ENCODE data around the gene ATP2B3.

The ATP2B3 gene

DNA sequence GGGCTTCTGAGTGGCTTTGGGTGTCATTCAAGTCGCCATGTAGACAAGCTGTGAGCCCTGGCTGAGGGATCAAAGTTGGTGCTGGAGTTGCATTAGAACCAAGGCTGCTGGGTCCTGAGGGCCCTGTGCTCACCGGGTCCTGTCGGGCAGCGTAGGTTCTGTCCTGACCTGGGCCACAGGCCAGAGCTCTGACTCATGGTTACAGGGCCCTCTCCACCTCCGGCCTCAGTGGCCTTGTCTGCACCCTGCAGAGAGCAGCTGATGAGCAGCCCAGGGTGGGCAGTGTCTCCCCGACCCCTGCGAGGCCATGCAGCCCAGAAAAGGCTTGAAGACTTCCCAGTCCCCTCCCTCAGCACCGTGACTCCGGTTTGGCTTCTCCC, 22.5 kb downstream of the ATP2B3 start:
- Histone ChIP-seq H3K27ac (ENCODE audit: low read depth, low read length) (no peak overlapping the region), H3K9ac (ENCODE audit: low read length in 5 of 5) (no peak overlapping the region), H3K4me1 (ENCODE audit: control insufficient read depth in 5 of 5, insufficient read depth in 5 of 5, low read length in 5 of 5) (no peaks in the 10 kb centered on the region)

DNA sequence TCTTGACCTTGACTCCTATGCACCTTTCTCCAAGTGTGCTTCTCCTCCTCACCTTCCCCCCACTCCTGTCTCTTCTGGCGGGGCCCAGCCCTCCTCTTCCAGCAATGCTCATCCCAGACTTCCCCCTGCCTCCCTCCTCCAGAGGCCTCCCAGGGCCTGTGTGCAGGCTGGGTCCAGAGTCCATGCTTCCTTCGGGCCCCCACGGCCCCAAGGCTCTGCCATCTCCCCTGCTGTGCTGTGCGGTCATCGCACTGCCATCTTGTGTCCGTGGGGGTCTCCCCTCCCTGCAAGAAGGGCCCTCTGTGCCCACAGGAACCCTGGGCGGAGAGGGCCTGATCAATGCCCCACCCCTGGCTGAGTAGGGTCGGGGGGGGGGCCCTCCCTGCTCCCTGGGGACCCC, 27.3 kb downstream of the ATP2B3 start:
- Histone ChIP-seq H3K27me3 (ENCODE audit: control insufficient read depth in 5 of 5, insufficient read depth in 4 of 5, low read length in 5 of 5) (peaks cover 0 to 54% (median 44%) of the 10 kb centered on the region in 5 donors), H3K9me3 (ENCODE audit: control insufficient read depth in 5 of 5, low read length in 5 of 5) (no peaks in the 10 kb centered on the region), H3K4me1 (ENCODE audit: control insufficient read depth in 5 of 5, insufficient read depth in 5 of 5, low read length in 5 of 5) (no peaks in the 10 kb centered on the region), H3K4me3 (ENCODE audit: low read depth in 1 of 5, low read length in 5 of 5) (no peak overlapping the region), H3K36me3 (ENCODE audit: control insufficient read depth in 5 of 5, insufficient read depth in 5 of 5, low read length in 5 of 5) (no peaks in the 10 kb centered on the region), H3K27ac (ENCODE audit: low read depth, low read length) (no peak overlapping the region), H3K9ac (ENCODE audit: low read length in 5 of 5) (no peak overlapping the region)

More for the DNA sequence above, 22.5 kb downstream of the ATP2B3 start:
- Histone ChIP-seq H3K36me3 (ENCODE audit: control insufficient read depth in 5 of 5, insufficient read depth in 5 of 5, low read length in 5 of 5) (no peaks in the 10 kb centered on the region), H3K4me3 (ENCODE audit: low read depth in 1 of 5, low read length in 5 of 5) (no peak overlapping the region), H3K9me3 (ENCODE audit: control insufficient read depth in 5 of 5, low read length in 5 of 5) (no peaks in the 10 kb centered on the region), H3K27me3 (ENCODE audit: control insufficient read depth in 5 of 5, insufficient read depth in 4 of 5, low read length in 5 of 5) (peaks cover 0 to 56% (median 41%) of the 10 kb centered on the region in 5 donors)

DNA sequence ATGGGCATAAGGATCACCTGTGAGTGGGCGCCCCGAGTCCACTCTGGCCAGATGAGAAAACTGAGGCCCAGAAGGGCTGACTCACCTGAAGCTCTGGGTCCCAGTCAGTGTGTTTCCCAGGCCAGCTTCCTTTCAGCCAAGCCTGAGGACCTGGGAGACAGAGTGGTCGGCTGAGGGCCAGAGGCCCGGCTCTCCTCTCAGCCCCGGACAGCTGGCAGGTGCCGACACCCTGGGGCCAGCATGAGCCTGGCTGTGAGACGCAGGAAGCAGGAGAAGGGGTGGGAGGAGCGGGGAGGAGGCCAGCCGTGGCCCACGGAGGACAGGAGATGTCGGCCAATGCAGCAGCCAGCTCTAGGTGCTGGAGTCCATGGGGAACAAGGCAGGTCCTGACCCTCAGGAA, 28.9 kb downstream of the ATP2B3 start:
- H3K9ac ChIP-seq (ENCODE audit: low read length in 5 of 5), result no peak overlapping the region
- no peaks in the 10 kb centered on the region for H3K36me3 ChIP-seq (ENCODE audit: control insufficient read depth in 5 of 5, insufficient read depth in 5 of 5, low read length in 5 of 5)
- H3K4me1 ChIP-seq (ENCODE audit: control insufficient read depth in 5 of 5, insufficient read depth in 5 of 5, low read length in 5 of 5), result no peaks in the 10 kb centered on the region
- no peak overlapping the region for H3K27ac ChIP-seq (ENCODE audit: low read depth, low read length)
- H3K27me3 ChIP-seq (ENCODE audit: control insufficient read depth in 5 of 5, insufficient read depth in 4 of 5, low read length in 5 of 5), result peaks cover 0 to 39% (median 33%) of the 10 kb centered on the region in 5 donors
- H3K4me3 ChIP-seq (ENCODE audit: low read depth in 1 of 5, low read length in 5 of 5), result no peak overlapping the region
- peaks cover 0 to 3% (median 0%) of the 10 kb centered on the region in 5 donors for H3K9me3 ChIP-seq (ENCODE audit: control insufficient read depth in 5 of 5, low read length in 5 of 5)

DNA sequence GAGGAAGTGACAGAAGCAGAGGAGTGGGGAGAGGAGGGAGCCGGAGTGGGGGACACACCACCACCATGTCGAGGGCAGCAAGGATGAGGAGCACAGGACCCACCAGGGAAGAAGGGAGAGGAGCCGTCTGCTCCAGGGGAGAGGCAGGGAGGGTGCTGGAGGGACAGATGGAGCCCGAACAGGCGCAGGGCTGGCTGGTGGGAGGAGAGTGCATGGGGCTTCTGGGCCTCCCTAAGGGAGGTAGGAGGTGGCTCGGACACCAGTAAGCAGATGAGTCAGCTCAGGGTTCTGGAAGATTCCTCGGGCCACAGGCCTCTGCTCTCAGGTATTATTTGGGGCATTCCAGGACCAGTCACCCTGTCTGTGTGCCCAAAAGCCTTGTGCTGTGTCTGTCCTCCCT, 29.8 kb downstream of the ATP2B3 start:
- Histone ChIP-seq H3K36me3 (ENCODE audit: control insufficient read depth in 5 of 5, insufficient read depth in 5 of 5, low read length in 5 of 5) (no peaks in the 10 kb centered on the region), H3K9ac (ENCODE audit: low read length in 5 of 5) (no peak overlapping the region), H3K9me3 (ENCODE audit: control insufficient read depth in 5 of 5, low read length in 5 of 5) (peaks cover 0 to 3% (median 0%) of the 10 kb centered on the region in 5 donors), H3K27ac (ENCODE audit: low read depth, low read length) (no peak overlapping the region), H3K4me1 (ENCODE audit: control insufficient read depth in 5 of 5, insufficient read depth in 5 of 5, low read length in 5 of 5) (no peaks in the 10 kb centered on the region), H3K4me3 (ENCODE audit: low read depth in 1 of 5, low read length in 5 of 5) (no peak overlapping the region), H3K27me3 (ENCODE audit: control insufficient read depth in 5 of 5, insufficient read depth in 4 of 5, low read length in 5 of 5) (peaks cover 0 to 37% (median 35%) of the 10 kb centered on the region in 5 donors)

DNA sequence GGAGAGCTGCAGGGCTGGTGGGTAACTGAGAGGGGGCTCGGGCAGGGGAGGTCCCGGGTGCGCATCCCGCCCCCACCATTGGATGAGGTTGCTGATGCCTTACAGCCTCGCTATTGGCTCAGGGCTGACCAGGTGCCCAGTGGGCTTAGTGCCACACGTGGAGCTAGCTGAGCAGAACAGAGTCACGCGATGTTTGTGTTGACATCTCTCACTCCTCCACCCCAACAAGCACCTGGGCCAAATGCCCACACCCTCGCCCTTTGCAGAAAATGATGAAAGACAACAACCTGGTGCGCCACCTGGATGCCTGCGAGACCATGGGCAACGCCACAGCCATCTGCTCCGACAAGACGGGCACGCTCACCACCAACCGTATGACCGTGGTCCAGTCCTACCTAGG, 31.8 kb downstream of the ATP2B3 start:
- Histone ChIP-seq H3K4me3 (ENCODE audit: low read depth in 1 of 5, low read length in 5 of 5) (no peak overlapping the region), H3K27ac (ENCODE audit: low read depth, low read length) (no peak overlapping the region), H3K9ac (ENCODE audit: low read length in 5 of 5) (no peak overlapping the region), H3K9me3 (ENCODE audit: control insufficient read depth in 5 of 5, low read length in 5 of 5) (peaks cover 0 to 3% (median 0%) of the 10 kb centered on the region in 5 donors), H3K27me3 (ENCODE audit: control insufficient read depth in 5 of 5, insufficient read depth in 4 of 5, low read length in 5 of 5) (peaks cover 0 to 50% (median 45%) of the 10 kb centered on the region in 5 donors), H3K4me1 (ENCODE audit: control insufficient read depth in 5 of 5, insufficient read depth in 5 of 5, low read length in 5 of 5) (no peaks in the 10 kb centered on the region), H3K36me3 (ENCODE audit: control insufficient read depth in 5 of 5, insufficient read depth in 5 of 5, low read length in 5 of 5) (no peaks in the 10 kb centered on the region)

DNA sequence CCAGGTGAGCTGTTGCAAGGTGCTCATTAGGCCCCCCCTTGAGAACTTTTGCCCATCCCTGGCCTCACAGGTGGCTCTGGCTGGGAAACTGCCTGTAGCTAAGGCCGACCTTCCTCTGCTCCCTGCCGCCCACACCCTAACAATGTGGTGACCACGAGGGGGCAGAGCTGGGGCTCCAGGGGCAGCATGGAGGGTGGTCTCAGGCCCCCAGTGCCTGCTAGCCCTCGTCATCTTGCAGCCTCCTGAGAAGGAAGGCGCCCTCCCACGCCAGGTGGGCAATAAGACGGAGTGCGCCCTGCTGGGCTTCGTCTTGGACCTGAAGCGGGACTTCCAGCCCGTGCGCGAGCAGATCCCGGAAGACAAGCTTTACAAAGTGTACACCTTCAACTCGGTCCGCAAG, 32.4 kb downstream of the ATP2B3 start:
- Histone ChIP-seq H3K4me1 (ENCODE audit: control insufficient read depth in 5 of 5, insufficient read depth in 5 of 5, low read length in 5 of 5) (no peaks in the 10 kb centered on the region), H3K9ac (ENCODE audit: low read length in 5 of 5) (no peak overlapping the region), H3K36me3 (ENCODE audit: control insufficient read depth in 5 of 5, insufficient read depth in 5 of 5, low read length in 5 of 5) (no peaks in the 10 kb centered on the region), H3K27me3 (ENCODE audit: control insufficient read depth in 5 of 5, insufficient read depth in 4 of 5, low read length in 5 of 5) (peaks cover 0 to 51% (median 43%) of the 10 kb centered on the region in 5 donors), H3K4me3 (ENCODE audit: low read depth in 1 of 5, low read length in 5 of 5) (no peak overlapping the region), H3K27ac (ENCODE audit: low read depth, low read length) (no peak overlapping the region), H3K9me3 (ENCODE audit: control insufficient read depth in 5 of 5, low read length in 5 of 5) (peaks cover 0 to 3% (median 0%) of the 10 kb centered on the region in 5 donors)

DNA sequence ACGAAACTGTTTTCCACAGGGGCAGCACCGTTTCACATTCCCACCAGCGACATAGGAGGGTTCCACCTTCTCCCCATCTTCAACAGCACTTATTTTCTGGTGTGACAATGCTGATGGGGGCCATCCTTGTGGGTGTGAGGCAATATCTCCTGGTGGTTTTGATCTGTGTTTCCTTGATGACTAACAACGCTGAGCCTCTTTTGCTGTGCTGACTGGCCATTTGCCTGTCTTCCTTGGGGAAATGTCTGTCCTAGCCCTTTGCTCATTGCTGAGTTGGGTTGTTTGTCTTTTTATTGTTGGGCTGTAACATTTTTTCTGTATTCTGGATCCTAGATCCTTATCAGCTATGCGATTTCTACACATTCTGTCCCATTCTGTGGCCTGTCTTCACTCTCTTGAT, 33.7 kb downstream of the ATP2B3 start:
- no peak overlapping the region for H3K4me3 ChIP-seq (ENCODE audit: low read depth in 1 of 5, low read length in 5 of 5)
- H3K36me3 ChIP-seq (ENCODE audit: control insufficient read depth in 5 of 5, insufficient read depth in 5 of 5, low read length in 5 of 5), result no peaks in the 10 kb centered on the region
- H3K27ac ChIP-seq (ENCODE audit: low read depth, low read length), result no peak overlapping the region
- H3K9ac ChIP-seq (ENCODE audit: low read length in 5 of 5), result no peak overlapping the region
- H3K27me3 ChIP-seq (ENCODE audit: control insufficient read depth in 5 of 5, insufficient read depth in 4 of 5, low read length in 5 of 5), result peaks cover 3 to 55% (median 44%) of the 10 kb centered on the region in 5 donors
- no peaks in the 10 kb centered on the region for H3K4me1 ChIP-seq (ENCODE audit: control insufficient read depth in 5 of 5, insufficient read depth in 5 of 5, low read length in 5 of 5)
- H3K9me3 ChIP-seq (ENCODE audit: control insufficient read depth in 5 of 5, low read length in 5 of 5), result peaks cover 0 to 3% (median 0%) of the 10 kb centered on the region in 5 donors

DNA sequence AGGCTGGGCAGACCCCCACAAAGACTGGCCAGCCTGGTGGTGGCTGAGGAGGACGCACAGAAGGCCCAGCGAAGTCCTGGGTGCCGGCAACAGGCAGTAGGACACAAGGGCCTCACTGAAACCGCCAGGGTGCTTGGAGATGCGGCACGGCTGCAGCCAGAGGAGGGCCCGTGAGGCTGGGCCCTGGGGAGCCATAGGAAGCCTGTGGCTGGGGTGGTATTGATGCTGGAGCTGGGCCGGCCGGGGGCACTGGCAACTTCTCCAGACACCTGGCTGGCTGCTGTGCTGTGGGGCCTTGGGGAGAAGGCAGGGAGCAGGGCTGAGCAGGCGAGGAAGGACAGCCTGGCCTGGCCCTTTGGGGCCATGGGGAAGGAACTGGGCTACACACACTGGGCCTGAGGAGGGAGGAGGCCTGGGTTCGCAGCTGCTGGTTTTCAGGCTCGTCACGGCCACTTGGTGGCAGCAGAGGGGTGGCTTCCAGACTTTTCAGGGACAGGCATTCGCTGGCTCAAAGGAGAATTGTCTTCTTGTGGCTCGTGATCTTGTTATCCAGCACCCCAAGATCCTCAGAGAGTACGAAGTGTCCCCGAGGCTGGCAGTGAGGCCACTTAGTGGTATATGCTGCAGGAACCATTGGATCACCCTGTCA, 37.2 kb downstream of the ATP2B3 start:
- peaks cover 0 to 3% (median 0%) of the 10 kb centered on the region in 5 donors for H3K9me3 ChIP-seq (ENCODE audit: control insufficient read depth in 5 of 5, low read length in 5 of 5)
- H3K9ac ChIP-seq (ENCODE audit: low read length in 5 of 5), result no peak overlapping the region
- no peak overlapping the region for H3K4me3 ChIP-seq (ENCODE audit: low read depth in 1 of 5, low read length in 5 of 5)
- H3K27me3 ChIP-seq (ENCODE audit: control insufficient read depth in 5 of 5, insufficient read depth in 4 of 5, low read length in 5 of 5), result peaks cover 13 to 60% (median 34%) of the 10 kb centered on the region in 5 donors
- no peak overlapping the region for H3K27ac ChIP-seq (ENCODE audit: low read depth, low read length)
- H3K4me1 ChIP-seq (ENCODE audit: control insufficient read depth in 5 of 5, insufficient read depth in 5 of 5, low read length in 5 of 5), result peaks cover 0 to 3% (median under 1%) of the 10 kb centered on the region in 5 donors
- no peaks in the 10 kb centered on the region for H3K36me3 ChIP-seq (ENCODE audit: control insufficient read depth in 5 of 5, insufficient read depth in 5 of 5, low read length in 5 of 5)

DNA sequence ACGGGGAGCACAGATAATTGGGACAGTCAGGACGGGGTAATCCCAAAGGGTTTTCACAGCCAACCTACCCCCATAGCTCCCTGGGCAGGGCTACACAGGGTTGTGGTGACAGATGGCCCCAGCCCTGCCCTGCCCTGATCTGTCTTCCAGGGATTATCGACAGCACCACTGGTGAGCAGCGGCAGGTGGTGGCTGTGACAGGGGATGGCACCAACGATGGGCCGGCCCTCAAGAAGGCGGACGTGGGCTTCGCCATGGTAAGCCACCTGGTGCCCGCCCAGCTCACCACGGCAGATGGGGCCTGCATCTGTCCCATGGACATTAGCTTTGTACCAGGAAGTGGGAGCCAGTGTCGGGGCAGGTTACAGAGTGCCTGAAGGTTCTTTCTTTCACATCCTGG, 39.3 kb downstream of the ATP2B3 start:
- no peak overlapping the region for H3K4me3 ChIP-seq (ENCODE audit: low read depth in 1 of 5, low read length in 5 of 5)
- H3K9me3 ChIP-seq (ENCODE audit: control insufficient read depth in 5 of 5, low read length in 5 of 5), result no peaks in the 10 kb centered on the region
- no peak overlapping the region for H3K27ac ChIP-seq (ENCODE audit: low read depth, low read length)
- no peaks in the 10 kb centered on the region for H3K36me3 ChIP-seq (ENCODE audit: control insufficient read depth in 5 of 5, insufficient read depth in 5 of 5, low read length in 5 of 5)
- peaks cover 0 to 10% (median 6%) of the 10 kb centered on the region in 5 donors for H3K4me1 ChIP-seq (ENCODE audit: control insufficient read depth in 5 of 5, insufficient read depth in 5 of 5, low read length in 5 of 5)
- no peak overlapping the region for H3K9ac ChIP-seq (ENCODE audit: low read length in 5 of 5)
- H3K27me3 ChIP-seq (ENCODE audit: control insufficient read depth in 5 of 5, insufficient read depth in 4 of 5, low read length in 5 of 5), result peaks cover 13 to 58% (median 42%) of the 10 kb centered on the region in 5 donors

DNA sequence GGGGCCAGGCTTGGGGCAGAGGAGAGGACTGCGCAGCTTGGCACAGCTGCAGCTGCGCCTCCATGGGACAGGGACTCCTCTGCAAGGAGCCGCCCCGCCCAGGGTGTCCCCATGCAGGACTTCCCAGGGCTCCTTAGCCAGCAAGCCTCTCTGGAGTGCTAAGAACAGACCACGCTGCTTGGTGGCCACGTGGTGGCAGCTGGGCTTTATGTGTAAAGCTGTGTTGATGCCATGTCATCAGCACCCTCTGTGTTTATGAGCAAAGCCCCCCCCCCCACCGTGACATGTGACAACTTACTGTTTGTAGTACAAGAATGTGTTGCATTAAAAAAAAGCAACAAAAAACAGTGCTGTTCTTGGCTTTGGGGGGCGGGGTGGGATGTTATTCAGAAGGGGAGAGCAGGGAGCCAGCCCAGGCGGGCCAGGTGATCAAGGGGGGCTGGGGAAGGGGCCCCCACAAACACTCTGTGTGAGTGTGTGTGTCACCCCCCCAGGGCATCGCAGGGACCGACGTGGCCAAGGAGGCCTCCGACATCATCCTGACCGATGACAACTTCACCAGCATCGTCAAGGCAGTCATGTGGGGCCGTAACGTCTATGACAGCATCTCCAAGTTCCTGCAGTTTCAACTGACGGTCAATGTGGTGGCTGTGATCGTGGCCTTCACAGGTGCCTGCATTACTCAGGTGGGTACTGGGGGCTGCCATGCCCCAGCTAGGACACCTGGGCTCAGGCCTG, 40.3 kb downstream of the ATP2B3 start:
- Histone ChIP-seq H3K36me3 (ENCODE audit: control insufficient read depth in 5 of 5, insufficient read depth in 5 of 5, low read length in 5 of 5) (no peaks in the 10 kb centered on the region), H3K9me3 (ENCODE audit: control insufficient read depth in 5 of 5, low read length in 5 of 5) (no peaks in the 10 kb centered on the region), H3K27me3 (ENCODE audit: control insufficient read depth in 5 of 5, insufficient read depth in 4 of 5, low read length in 5 of 5) (peaks cover 13 to 56% (median 42%) of the 10 kb centered on the region in 5 donors), H3K27ac (ENCODE audit: low read depth, low read length) (no peak overlapping the region), H3K4me1 (ENCODE audit: control insufficient read depth in 5 of 5, insufficient read depth in 5 of 5, low read length in 5 of 5) (peaks cover 0 to 10% (median 6%) of the 10 kb centered on the region in 5 donors), H3K9ac (ENCODE audit: low read length in 5 of 5) (no peak overlapping the region), H3K4me3 (ENCODE audit: low read depth in 1 of 5, low read length in 5 of 5) (no peak overlapping the region)

All from subcutaneous abdominal adipose tissue (tissue), 5 donors.